Effector memory CD4-positive, alpha-beta T cell (primary cell): Measurements from ENCODE around the gene CEP112.
"Not testable (repeated sequence)": the region's sequence is repeated elsewhere in the genome, so short reads cannot be mapped to it uniquely, and the experiment has no call there.

Source experiments
- DNase-seq, 3 donors: peaks; one replicate each; pipeline ENCODE4 v3.0.0-alpha.2; 2020
- H3K27ac ChIP-seq: 2 replicates; pipeline ENCODE4 v1.7.0; 2013; ENCODE audit warnings: mild to moderate bottlenecking, low read length, moderate library complexity; ENCODE audit not compliant: insufficient read depth, poor library complexity, severe bottlenecking
- H3K27me3 ChIP-seq: replicated peaks from 2 replicates; pipeline ENCODE4 v1.7.0; 2013; ENCODE audit warnings: mild to moderate bottlenecking, low read length; ENCODE audit not compliant: insufficient read depth, control insufficient read depth, poor library complexity, severe bottlenecking
- H3K36me3 ChIP-seq: 2 replicates; pipeline ENCODE4 v1.7.0; 2013; ENCODE audit warnings: mild to moderate bottlenecking, low read length, moderate library complexity; ENCODE audit not compliant: control insufficient read depth, insufficient read depth
- H3K4me1 ChIP-seq: 2 replicates; pipeline ENCODE4 v1.7.0; 2013; ENCODE audit warnings: low read length, mild to moderate bottlenecking; ENCODE audit not compliant: control insufficient read depth, insufficient read depth, poor library complexity, severe bottlenecking
- H3K4me3 ChIP-seq: 2 replicates; pipeline ENCODE4 v1.7.0; 2013; ENCODE audit warnings: low read length, low read depth, mild to moderate bottlenecking; ENCODE audit not compliant: insufficient read depth, poor library complexity, severe bottlenecking
- H3K9me3 ChIP-seq: 2 replicates; pipeline ENCODE4 v1.7.0; 2013; ENCODE audit warnings: mild to moderate bottlenecking, low read length, moderate library complexity; ENCODE audit not compliant: control insufficient read depth

CEP112 gene

DNA sequence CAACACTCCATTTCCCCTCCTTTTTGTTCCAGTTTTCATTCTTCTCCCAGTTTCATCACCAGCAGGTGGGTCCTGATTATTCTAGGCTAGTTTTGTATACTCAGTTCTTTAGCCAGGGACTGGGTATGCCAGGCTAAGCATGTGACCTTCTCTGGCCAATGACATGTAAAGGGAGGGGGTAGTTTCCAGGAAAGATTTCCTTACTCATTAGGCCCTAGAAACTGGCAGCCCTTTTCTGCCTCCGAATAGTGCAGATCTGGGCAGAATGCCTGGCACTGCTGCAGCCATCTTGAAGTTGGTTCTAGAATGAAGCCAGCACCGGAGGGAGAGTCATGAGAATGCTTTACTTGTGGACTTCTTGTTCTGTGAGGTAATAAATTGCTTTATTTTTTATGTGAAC is 503.6 kb downstream of the CEP112 start:
- no peaks in the 10 kb centered on the region for H3K4me1 ChIP-seq
- no peak overlapping the region for H3K4me3 ChIP-seq
- H3K27ac ChIP-seq = no peak overlapping the region
- no peaks in the 10 kb centered on the region for H3K9me3 ChIP-seq
- no peak for DNase-seq
- no peaks in the 10 kb centered on the region for H3K36me3 ChIP-seq
- H3K27me3 ChIP-seq = no peaks in the 10 kb centered on the region

DNA sequence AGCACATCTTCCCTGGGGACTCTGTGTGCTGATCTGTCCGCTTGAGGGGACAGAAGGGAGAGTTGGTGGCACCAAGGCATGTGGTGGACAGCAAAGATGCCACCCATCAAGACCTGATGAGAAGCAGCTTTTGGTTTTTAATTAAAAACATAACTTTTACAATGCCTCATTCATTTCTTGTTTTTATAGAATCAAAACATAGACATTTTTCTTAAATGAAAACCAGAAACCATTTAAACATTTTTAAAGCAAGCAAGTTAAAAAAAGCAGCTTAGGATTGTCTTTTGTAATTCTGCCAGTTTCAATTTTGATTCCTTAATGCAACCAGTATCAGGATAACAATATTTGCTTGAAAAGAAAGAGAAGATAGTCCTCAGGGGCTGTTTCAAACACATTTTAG is 506.8 kb downstream of the CEP112 start:
- Histone ChIP-seq H3K9me3 (no peaks in the 10 kb centered on the region), H3K4me1 (no peaks in the 10 kb centered on the region), H3K36me3 (no peaks in the 10 kb centered on the region), H3K27ac (no peak overlapping the region), H3K4me3 (no peak overlapping the region), H3K27me3 (no peaks in the 10 kb centered on the region)
- DNase-seq = no peak

DNA sequence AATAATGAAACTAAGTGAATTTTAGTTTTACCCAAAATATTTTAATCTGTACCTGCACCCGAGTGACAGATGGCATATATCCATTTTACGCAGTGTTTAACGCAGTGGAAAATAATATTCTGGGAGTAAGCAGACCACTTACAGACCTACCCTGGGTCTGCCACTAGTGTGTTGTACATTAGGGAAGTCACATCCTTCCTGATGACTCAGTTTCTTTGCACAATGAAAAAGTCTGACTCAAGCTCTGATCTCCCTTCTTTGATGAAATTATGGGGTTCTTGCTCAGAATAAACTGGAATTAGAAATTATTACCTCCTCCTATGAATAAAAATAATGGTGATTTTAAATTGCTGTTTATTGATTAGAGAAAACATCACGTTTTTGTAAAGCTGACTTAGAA is 507.3 kb downstream of the CEP112 start:
- Histone ChIP-seq H3K27ac (no peak overlapping the region), H3K36me3 (no peaks in the 10 kb centered on the region), H3K27me3 (no peaks in the 10 kb centered on the region), H3K4me1 (no peaks in the 10 kb centered on the region), H3K9me3 (no peaks in the 10 kb centered on the region), H3K4me3 (no peak overlapping the region)
- no peak for DNase-seq

DNA sequence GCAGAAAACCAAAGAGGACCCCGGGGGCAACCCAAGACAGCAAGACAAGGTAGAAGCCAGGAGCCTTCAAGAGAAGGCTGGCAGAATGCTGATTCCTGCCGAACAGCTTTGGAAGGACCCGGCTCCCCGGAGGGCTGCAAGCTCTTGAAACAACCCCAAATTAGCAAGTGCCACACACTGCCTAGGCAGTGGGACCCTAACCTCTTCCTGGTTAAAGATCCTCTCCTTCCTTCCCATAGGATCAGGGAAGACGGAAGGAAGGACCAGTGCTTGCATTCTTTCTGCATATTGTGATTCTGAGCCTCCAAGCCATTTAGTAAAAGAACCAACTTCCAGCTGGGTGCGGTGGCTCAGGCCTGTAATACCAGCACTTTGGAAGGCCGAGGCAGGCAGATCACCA is 508.5 kb downstream of the CEP112 start:
- H3K4me1 ChIP-seq = no peaks in the 10 kb centered on the region
- H3K36me3 ChIP-seq = no peaks in the 10 kb centered on the region
- H3K27ac ChIP-seq = no peak overlapping the region
- DNase-seq = no peak
- no peak overlapping the region for H3K4me3 ChIP-seq
- no peaks in the 10 kb centered on the region for H3K9me3 ChIP-seq
- no peaks in the 10 kb centered on the region for H3K27me3 ChIP-seq

DNA sequence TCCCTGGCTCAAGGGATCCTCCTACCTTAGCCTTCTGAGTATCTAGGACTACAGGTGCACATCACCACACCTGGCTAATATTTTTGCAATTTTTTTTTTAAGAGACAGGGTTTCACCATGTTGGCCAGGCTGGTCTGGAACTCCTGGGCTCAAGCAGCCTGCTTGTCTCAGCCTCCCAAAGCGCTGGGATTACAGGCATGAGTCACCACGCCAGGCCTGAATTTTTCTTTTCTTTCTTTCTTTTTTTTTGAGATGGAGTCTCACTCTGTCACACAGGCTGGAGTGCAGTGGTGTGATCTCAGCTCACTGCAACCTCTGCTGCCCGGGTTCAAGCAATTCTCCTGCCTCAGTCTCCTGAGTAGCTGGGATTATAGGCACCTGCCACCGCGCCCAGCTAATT is 510.2 kb downstream of the CEP112 start:
- not testable (repeated sequence) for H3K27ac ChIP-seq, DNase-seq, H3K4me3 ChIP-seq, H3K9me3 ChIP-seq, H3K4me1 ChIP-seq, H3K36me3 ChIP-seq, H3K27me3 ChIP-seq

DNA sequence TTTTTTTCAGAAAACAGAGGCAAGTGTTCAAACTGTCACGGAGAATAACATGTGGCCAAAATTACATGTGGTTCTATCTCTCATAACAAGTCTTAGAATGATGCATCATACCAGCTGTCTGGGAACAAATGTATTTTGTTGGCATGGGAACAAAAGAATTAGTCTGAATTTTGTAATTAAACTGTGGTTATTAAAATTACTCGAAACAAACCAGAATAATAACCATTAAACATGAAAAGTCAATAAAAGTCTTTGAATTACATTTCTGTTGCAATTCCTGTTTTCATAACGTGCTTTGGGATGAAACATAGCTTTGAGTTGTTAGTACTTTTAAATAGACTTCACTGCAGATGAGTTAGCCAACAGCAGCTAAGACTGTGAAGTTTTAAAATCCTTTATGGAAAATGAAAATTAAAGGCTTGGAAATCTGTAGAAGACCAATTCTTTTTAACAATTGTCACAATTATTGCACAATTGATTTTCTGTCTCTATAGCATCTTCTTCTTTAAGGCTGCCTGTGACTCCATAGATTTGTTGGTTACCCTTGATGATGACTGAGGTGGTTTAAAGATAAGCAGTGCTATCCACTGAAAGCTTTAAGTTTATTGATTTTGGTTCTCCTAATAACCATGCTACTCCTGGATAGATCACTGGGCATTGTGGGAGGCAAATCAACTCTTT is 512.6 kb downstream of the CEP112 start:
- H3K9me3 ChIP-seq = no peaks in the 10 kb centered on the region
- H3K4me1 ChIP-seq = no peaks in the 10 kb centered on the region

DNA sequence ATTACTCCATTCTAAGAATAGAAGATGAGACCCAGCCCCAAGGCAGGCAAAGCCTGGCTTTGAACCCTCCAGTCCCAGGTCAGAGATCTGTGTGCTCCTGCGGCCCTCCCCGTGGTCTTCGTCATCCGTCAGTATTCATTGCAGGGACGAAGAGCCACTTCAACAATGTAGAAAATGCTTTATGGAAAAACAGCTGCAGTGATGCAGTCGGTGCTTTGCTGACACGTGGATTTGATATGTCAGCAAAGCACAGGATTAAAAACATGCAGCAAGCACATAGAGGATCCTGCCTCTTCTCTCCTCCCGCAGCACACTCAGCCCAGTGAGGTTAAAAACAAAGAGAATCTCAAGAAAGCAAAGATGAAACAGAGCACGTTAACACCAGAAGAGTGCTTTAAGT is 513.4 kb downstream of the CEP112 start:
- no peaks in the 10 kb centered on the region for H3K27me3 ChIP-seq
- no peak overlapping the region for H3K27ac ChIP-seq
- no peaks in the 10 kb centered on the region for H3K9me3 ChIP-seq
- no peak for DNase-seq
- H3K4me3 ChIP-seq = no peak overlapping the region
- no peaks in the 10 kb centered on the region for H3K36me3 ChIP-seq
- no peaks in the 10 kb centered on the region for H3K4me1 ChIP-seq

More for the DNA sequence above, 512.6 kb downstream of the CEP112 start:
- DNase-seq = no peak
- Histone ChIP-seq H3K36me3 (no peaks in the 10 kb centered on the region), H3K27me3 (no peaks in the 10 kb centered on the region), H3K27ac (no peak overlapping the region), H3K4me3 (no peak overlapping the region)

DNA sequence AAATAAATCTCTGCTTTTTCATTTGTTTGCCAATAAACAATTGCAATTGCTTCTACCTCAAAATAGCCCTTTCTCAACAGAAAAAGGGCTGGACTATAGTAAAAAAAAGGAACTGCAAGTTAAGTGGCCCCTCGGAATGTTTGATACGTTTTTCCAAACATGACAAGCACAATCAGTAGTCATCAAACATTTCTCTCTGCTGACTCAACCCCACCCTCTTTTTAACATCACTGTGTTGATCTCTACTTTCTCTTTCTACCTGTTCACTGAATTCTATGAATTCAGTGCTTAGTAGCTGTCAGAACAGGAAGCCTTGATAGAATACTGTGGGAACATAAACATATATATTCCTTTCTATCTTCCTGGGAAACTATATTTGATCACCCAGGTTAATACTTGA is 514.0 kb downstream of the CEP112 start:
- Histone ChIP-seq H3K27me3 (no peaks in the 10 kb centered on the region), H3K27ac (no peak overlapping the region), H3K9me3 (no peaks in the 10 kb centered on the region), H3K4me3 (no peak overlapping the region), H3K36me3 (no peaks in the 10 kb centered on the region), H3K4me1 (no peaks in the 10 kb centered on the region)
- DNase-seq = no peak

DNA sequence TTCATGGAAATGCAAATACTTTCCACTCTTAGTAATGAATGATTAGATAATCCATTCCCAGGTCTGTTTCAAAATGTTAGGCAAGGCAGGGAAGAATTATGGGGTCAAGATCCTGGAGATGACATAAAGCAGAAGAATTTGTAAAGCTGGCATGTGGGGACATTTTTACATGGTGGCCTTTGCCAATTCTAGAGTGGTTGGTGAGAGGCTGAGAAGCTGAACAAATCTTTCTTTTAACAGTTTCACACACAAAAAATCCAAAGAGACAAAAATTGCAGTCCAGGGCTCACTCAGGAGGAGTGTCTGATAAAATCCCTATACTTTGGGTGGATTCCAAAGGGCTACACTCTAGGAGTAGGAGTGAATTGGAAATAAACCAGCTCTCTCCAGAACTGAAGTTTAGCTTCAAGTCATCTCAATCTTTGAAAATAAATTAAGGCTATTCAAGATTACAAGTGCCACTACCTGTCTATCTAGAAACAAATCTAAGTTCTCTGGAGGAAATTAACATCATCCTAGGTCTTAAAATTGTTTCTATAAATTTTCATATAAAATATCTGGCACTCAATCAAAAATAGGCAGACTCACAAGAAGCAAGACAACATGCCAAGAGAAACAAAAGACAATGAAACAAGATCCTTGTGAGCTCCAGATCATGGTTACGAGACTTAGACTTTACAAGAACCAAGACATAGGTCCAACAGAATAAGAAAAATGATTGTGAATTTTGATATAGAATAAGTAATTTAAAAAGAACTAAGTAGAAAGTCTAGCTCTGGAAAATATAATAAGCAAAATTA is 517.5 kb downstream of the CEP112 start:
- H3K4me3 ChIP-seq = no peak overlapping the region
- H3K27me3 ChIP-seq = no peaks in the 10 kb centered on the region
- H3K9me3 ChIP-seq = no peaks in the 10 kb centered on the region
- DNase-seq = no peak
- H3K36me3 ChIP-seq = no peaks in the 10 kb centered on the region
- no peak overlapping the region for H3K27ac ChIP-seq
- no peaks in the 10 kb centered on the region for H3K4me1 ChIP-seq

DNA sequence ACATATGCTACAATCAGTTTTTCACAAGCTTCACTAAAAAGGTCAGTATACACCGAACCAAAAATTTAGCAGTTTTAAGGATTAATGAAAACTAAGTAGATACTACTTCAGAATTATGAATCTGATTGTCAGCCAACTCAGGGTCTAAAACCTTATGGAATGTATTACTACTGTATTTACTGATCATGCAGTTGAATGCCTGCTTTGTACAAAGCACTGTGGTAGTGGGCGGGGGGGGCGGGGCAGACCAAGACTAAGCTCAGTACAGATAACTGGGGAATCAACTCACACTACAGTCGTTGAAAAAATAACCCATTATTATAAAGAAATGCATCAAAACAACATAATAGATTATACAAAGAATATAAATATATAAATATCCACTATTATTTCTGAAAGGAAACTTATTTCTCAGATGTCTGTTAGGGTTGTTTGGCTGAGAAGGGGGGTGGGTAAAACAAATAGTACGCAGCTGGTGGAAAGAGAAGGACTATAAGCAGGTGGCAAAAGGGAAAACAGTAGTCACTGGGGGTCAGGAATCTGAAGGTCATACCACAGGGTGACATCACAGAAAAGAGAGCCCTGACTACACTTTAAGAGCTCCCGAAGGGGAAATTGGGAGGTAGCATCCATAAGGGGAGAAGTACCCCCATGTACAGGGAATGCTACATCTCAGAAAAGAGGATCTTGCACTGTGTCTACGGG is 521.1 kb downstream of the CEP112 start:
- no peaks in the 10 kb centered on the region for H3K9me3 ChIP-seq
- no peak overlapping the region for H3K27ac ChIP-seq
- no peak overlapping the region for H3K4me3 ChIP-seq
- H3K36me3 ChIP-seq = no peaks in the 10 kb centered on the region
- peaks cover 2% of the 10 kb centered on the region for H3K27me3 ChIP-seq
- no peaks in the 10 kb centered on the region for H3K4me1 ChIP-seq
- DNase-seq = no peak
